HCT116 (cell line): ENCODE results near the gene SHISA2. TPM values are rescaled to one million over a fixed set of nuclear protein-coding genes. Genes with fewer than 3 reads are reported as not detected.
"Not testable (repeated sequence)": the region's sequence is repeated elsewhere in the genome, so short reads cannot be mapped to it uniquely, and the experiment has no call there.

Experiments used
- ATAC-seq: fragments of 200-7000 bp; cut with Tn5 transposase; 2 replicates; pipeline ENCODE4 v1.9.1; 2020; ENCODE audit warnings: mild to moderate bottlenecking, moderate library complexity
- BruUV-seq: library from RNA; stranded (reverse); fragments of 400-500 nt; replicated peaks from 2 replicates; lab custom pipeline; 2021; lab: Mats Ljungman, UMichigan
- CTCF ChIA-PET: fragments of 300-600 bp; sonication (Branson Sonifier 250); formaldehyde crosslinking; loops from one replicate; lab custom pipeline; 2021; ENCODE audit warnings: antibody characterized with exemption; lab: Charles Lee
- POLR2A ChIA-PET: fragments of 300-600, 350-600 bp; sonication (Branson Sonifier 250); formaldehyde crosslinking; loops from one replicate; lab custom pipeline; 2021; ENCODE audit warnings: antibody characterized with exemption; lab: Charles Lee
- RAD21 ChIA-PET, 2 experiments: fragments of 300-600 bp; sonication (Branson Sonifier 250); formaldehyde crosslinking; loops; one replicate each; lab custom pipeline; 2023; ENCODE audit warnings: low total read pairs in 2 of 2; ENCODE audit not compliant: uncharacterized antibody in 2 of 2, unreplicated experiment in 2 of 2, low non-redundant PET in 1 of 2; lab: Charles Lee
- DNase-seq: peaks from one replicate; pipeline ENCODE4 v3.0.0-alpha.2; 2010; ENCODE audit warnings: low read depth, low spot score
- H2AFZ ChIP-seq: fragments of 200-600 bp; shearing (Covaris generic), sonication (generic); 2 replicates; pipeline ENCODE4 v1.6.1; 2017; ENCODE audit warnings: low read depth, mixed run types, mixed read lengths, antibody characterized with exemption, low read length; ENCODE audit not compliant: poor library complexity, severe bottlenecking
- H3K27ac ChIP-seq: 2 replicates; pipeline ENCODE4 v1.5.1; 2012; ENCODE audit warnings: low read depth, low read length
- H3K27me3 ChIP-seq: fragments of 200-600 bp; sonication (generic); 2 replicates; pipeline ENCODE4 v1.6.1; 2016; ENCODE audit warnings: mixed run types, low read length, mixed read lengths; ENCODE audit not compliant: insufficient read depth
- H3K36me3 ChIP-seq, 2 experiments: fragments of 200-500 bp in 1 of 2; fragments of 200-600 bp in 1 of 2; sonication (Bioruptor generic) in 1 of 2; sonication (generic) in 1 of 2; 2 replicates each; pipeline versions ENCODE4 v1.5.1 to v1.6.1; 2014 to 2016; ENCODE audit warnings: low read length in 2 of 2, inconsistent platforms in 1 of 2, mixed read lengths in 1 of 2, mixed run types in 1 of 2; ENCODE audit not compliant: insufficient read depth in 2 of 2, control insufficient read depth in 1 of 2
- H3K4me1 ChIP-seq, 2 experiments: fragments of 200-600 bp in 1 of 2; sonication (generic) in 1 of 2; 2 replicates each; pipeline versions ENCODE4 v1.5.1 to v1.6.1; 2012 to 2017; ENCODE audit warnings: low read length in 2 of 2, inconsistent platforms in 1 of 2, mild to moderate bottlenecking in 1 of 2, mixed read lengths in 1 of 2, mixed run types in 1 of 2, moderate library complexity in 1 of 2; ENCODE audit not compliant: insufficient read depth in 2 of 2, control insufficient read depth in 1 of 2
- H3K4me2 ChIP-seq: fragments of 200-600 bp; sonication (generic); 2 replicates; pipeline ENCODE4 v1.6.1; 2017; ENCODE audit warnings: mixed run types, low read length, mixed read lengths
- H3K4me3 ChIP-seq, 2 experiments: fragments of 200-600 bp in 1 of 2; sonication (generic) in 1 of 2; replicated peaks in 1 of 2; 2 replicates each; pipeline ENCODE4 v1.5.1; 2011 to 2016; ENCODE audit warnings: low read length in 2 of 2, control low read depth in 1 of 2, low read depth in 1 of 2, mild to moderate bottlenecking in 1 of 2, mixed read lengths in 1 of 2, mixed run types in 1 of 2
- H3K79me2 ChIP-seq: fragments of 200-600 bp; sonication (generic); 2 replicates; pipeline ENCODE4 v1.6.1; 2017; ENCODE audit warnings: mild to moderate bottlenecking, mixed run types, low read length, moderate library complexity, mixed read lengths; ENCODE audit not compliant: insufficient read depth
- H3K9ac ChIP-seq: fragments of 200-600 bp; sonication (generic); 2 replicates; pipeline ENCODE4 v1.6.1; 2016; ENCODE audit warnings: low read length, mixed read lengths
- H3K9me2 ChIP-seq: fragments of 200-600 bp; sonication (generic), shearing (Covaris generic); 2 replicates; pipeline ENCODE4 v1.6.1; 2017; ENCODE audit warnings: mixed run types, mild to moderate bottlenecking, moderate library complexity; ENCODE audit not compliant: insufficient read depth
- H3K9me3 ChIP-seq, 2 experiments: fragments of 200-500 bp in 1 of 2; fragments of 200-600 bp in 1 of 2; sonication (Bioruptor generic) in 1 of 2; sonication (generic) in 1 of 2; 2 replicates each; pipeline ENCODE4 v1.6.1; 2014 to 2017; ENCODE audit warnings: low read length in 2 of 2, mixed read lengths in 2 of 2, inconsistent platforms in 1 of 2, low read depth in 1 of 2, mild to moderate bottlenecking in 1 of 2, mixed run types in 1 of 2, moderate library complexity in 1 of 2; ENCODE audit not compliant: control insufficient read depth in 1 of 2, insufficient read depth in 1 of 2
- H4K20me1 ChIP-seq: fragments of 200-600 bp; sonication (generic), shearing (Covaris generic); 2 replicates; pipeline ENCODE4 v1.6.1; 2017; ENCODE audit warnings: mixed run types, mild to moderate bottlenecking, moderate library complexity; ENCODE audit not compliant: insufficient read depth
- ATF3 ChIP-seq: IDR thresholded peaks from 2 replicates; pipeline ENCODE4 v1.6.1; 2012
- CBX3 ChIP-seq: IDR thresholded peaks from 2 replicates; pipeline ENCODE4 v1.6.1; 2012; ENCODE audit warnings: low read depth
- CEBPB ChIP-seq: IDR thresholded peaks from 2 replicates; pipeline ENCODE4 v1.6.1; 2012; ENCODE audit warnings: low read depth
- ELF1 ChIP-seq: IDR thresholded peaks from 2 replicates; pipeline ENCODE4 v1.6.1; 2012; ENCODE audit warnings: low read depth, borderline replicate concordance
- JUND ChIP-seq: IDR thresholded peaks from 2 replicates; pipeline ENCODE4 v1.6.1; 2012
- RAD21 ChIP-seq: IDR thresholded peaks from 2 replicates; pipeline ENCODE4 v1.6.1; 2012; ENCODE audit warnings: low read depth, mild to moderate bottlenecking
- SIN3A ChIP-seq: IDR thresholded peaks from 2 replicates; pipeline ENCODE4 v1.6.1; 2012; ENCODE audit warnings: low read depth
- SP1 ChIP-seq: IDR thresholded peaks from 2 replicates; pipeline ENCODE4 v1.6.1; 2012; ENCODE audit warnings: low read depth
- TCF7L2 ChIP-seq: IDR thresholded peaks from 2 replicates; pipeline ENCODE4 v1.7.0; 2011; ENCODE audit warnings: borderline replicate concordance, inconsistent platforms; ENCODE audit not compliant: insufficient read depth, insufficient read length; ENCODE audit errors: extremely low read depth
- YY1 ChIP-seq: IDR thresholded peaks from 2 replicates; pipeline ENCODE4 v1.6.1; 2011; ENCODE audit warnings: low read length, low read depth, moderate library complexity, mild to moderate bottlenecking; ENCODE audit not compliant: insufficient replicate concordance; ENCODE audit errors: extremely low read depth
- ZBTB33 ChIP-seq: IDR thresholded peaks from 2 replicates; pipeline ENCODE4 v1.6.1; 2011; ENCODE audit warnings: mild to moderate bottlenecking, low read length, moderate library complexity; ENCODE audit not compliant: insufficient replicate concordance; ENCODE audit errors: extremely low read depth
- ZNF274 ChIP-seq: fragments of 200-500 bp; sonication (Bioruptor generic); IDR thresholded peaks from 2 replicates; pipeline ENCODE4 v1.6.1; 2014; ENCODE audit warnings: mild to moderate bottlenecking, low read depth, low read length, inconsistent platforms
- intact Hi-C: fragments of 100-400 bp; cut with micrococcal nuclease; formaldehyde crosslinking; loops from 2 replicates; pipeline ENCODE4 v1.10.0; 2022
- total RNA-seq: library from RNA; stranded (reverse); gene quantifications from one replicate; pipeline ENCODE4 v1.2.1, GENCODE V29; 2021; ENCODE audit not compliant: unreplicated experiment

The SHISA2 gene
- total RNA-seq, 1 experiment from 2014 or later, result not detected

GRCh38 chr13:26067601-26068000, 15.8 kb upstream of the SHISA2 start (continued):
- TF ChIP-seq YY1 (no peak), CBX3 (no peak), ELF1 (no peak), SIN3A (no peak), ATF3 (no peak), SP1 (no peak), CEBPB (no peak), ZNF274 (no peak), RAD21 (no peak), TCF7L2 (no peak), ZBTB33 (no peak), JUND (no peak)

GRCh38 chr13:26066492-26066891, 14.7 kb upstream of the SHISA2 start:
- intact Hi-C loops, H3K4me1 ChIP-seq, H3K27me3 ChIP-seq, H3K9ac ChIP-seq, CTCF ChIA-PET, H3K36me3 ChIP-seq, H4K20me1 ChIP-seq, H3K4me3 ChIP-seq, DNase-seq, BruUV-seq, H3K4me2 ChIP-seq, H3K79me2 ChIP-seq, H3K9me3 ChIP-seq, H2AFZ ChIP-seq, POLR2A ChIA-PET, H3K9me2 ChIP-seq, ATAC-seq, RAD21 ChIA-PET, H3K27ac ChIP-seq: not testable (repeated sequence)
